Measurements from ENCODE around the gene NAP1L1. TPM values are rescaled to one million over a fixed set of nuclear protein-coding genes. Genes with fewer than 3 reads are reported as not detected.

NAP1L1 gene
- total and polyA plus RNA-seq, 2 experiments from 2014 or later: 658 to 996 TPM

DNA sequence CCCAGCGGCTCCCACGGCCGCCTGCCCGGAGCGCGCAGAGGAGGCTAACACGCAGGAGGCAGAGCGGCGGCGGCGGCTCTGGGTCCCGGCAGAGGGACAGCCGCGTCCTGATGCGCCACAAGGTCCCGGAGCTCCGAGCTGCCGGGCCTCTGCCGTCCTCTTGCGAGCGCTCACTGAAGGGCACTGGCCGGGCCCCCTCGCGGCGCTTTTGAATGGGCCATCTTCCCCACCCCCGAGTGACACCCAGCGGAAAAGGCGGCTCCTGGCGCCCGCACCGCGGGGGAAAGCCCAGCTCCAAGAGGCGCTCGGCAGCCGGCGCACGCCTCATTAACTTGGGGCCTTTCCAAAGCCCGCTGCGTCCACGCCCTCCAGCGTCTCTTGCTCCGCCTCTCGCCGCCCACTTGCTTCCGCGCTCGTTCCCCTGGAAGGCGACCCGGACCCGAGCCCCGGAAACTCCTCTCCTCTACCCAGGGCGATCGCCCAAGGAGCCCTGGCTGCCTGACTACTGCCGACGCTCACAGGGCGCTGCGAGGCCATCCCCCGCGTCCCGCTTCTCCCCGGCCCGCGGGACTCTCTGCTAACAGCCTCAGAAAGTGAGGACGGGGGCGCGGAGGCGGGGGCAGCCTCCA is 53.0 kb downstream of the NAP1L1 start, which contains the start of gene PHLDA1:
TSS of gene PHLDA1 (minus strand) at position 363 of the 629 bp plus-strand sequence.
- H3K27me3 ChIP-seq (ENCODE audit: insufficient read depth): peaks cover 16% of the 10 kb centered on the region

DNA sequence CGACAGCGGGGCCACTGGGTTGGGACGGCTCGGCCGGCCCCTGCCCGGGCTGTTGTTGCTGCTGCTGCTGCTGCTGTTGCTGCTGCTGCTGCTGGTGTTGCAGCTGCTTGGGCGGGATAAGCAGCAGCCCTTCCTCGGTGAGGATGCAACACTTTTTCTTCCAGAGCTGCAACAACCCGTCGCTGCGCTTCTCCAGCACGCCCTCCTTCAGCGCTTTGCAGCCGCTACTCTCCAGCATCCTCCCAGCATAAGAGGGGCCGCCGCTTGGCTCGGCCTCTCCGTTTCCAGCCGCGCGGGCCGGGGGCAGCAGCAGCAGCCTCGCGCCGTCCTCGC is 53.4 kb downstream of the NAP1L1 start:
- Histone ChIP-seq H3K36me3 (ENCODE audit: insufficient read depth) (peaks cover 3% of the 10 kb centered on the region; the same call in 1 of the 2 replicates), H3K4me1 (ENCODE audit: insufficient read depth) (peaks cover 29% of the 10 kb centered on the region), H3K9me2 (ENCODE audit: insufficient read depth) (no peaks in the 10 kb centered on the region), H3K27me3 (ENCODE audit: insufficient read depth) (peaks cover 16% of the 10 kb centered on the region), H4K20me1 (replicated peaks; ENCODE audit: insufficient read depth) (no peaks in the 10 kb centered on the region), H3F3A (replicated peaks; ENCODE audit: low read depth) (no peaks in the 10 kb centered on the region), H3K79me2 (replicated peaks; ENCODE audit: insufficient read depth) (peaks cover 17% of the 10 kb centered on the region), H2AFZ (no peak overlapping the region), H3K4me2 (peak overlapping the region; percentile 77), H3K27ac (ENCODE audit: low read depth) (no peak overlapping the region), H3K4me3 (peak overlapping the region; percentile 80)
- H3K9me3 Mint-ChIP-seq: peaks cover 3% of the 10 kb centered on the region; the same call in 1 of the 3 replicates
- peak; percentile 24 for ATAC-seq
- no peak overlapping the region for H3K27ac Mint-ChIP-seq
- peaks cover 38% of the 10 kb centered on the region for H3K4me1 Mint-ChIP-seq
- H3K27me3 Mint-ChIP-seq (ENCODE audit: insufficient read depth, low read depth, poor library complexity): peaks cover 9% of the 10 kb centered on the region
- H3K36me3 Mint-ChIP-seq (ENCODE audit: low read depth): peaks cover 31% of the 10 kb centered on the region
- no peak for DNase-seq (ENCODE audit: low spot score)
- peak overlapping the region; percentile 94 for H3K4me3 Mint-ChIP-seq
- TF ChIP-seq, protein P1, sequence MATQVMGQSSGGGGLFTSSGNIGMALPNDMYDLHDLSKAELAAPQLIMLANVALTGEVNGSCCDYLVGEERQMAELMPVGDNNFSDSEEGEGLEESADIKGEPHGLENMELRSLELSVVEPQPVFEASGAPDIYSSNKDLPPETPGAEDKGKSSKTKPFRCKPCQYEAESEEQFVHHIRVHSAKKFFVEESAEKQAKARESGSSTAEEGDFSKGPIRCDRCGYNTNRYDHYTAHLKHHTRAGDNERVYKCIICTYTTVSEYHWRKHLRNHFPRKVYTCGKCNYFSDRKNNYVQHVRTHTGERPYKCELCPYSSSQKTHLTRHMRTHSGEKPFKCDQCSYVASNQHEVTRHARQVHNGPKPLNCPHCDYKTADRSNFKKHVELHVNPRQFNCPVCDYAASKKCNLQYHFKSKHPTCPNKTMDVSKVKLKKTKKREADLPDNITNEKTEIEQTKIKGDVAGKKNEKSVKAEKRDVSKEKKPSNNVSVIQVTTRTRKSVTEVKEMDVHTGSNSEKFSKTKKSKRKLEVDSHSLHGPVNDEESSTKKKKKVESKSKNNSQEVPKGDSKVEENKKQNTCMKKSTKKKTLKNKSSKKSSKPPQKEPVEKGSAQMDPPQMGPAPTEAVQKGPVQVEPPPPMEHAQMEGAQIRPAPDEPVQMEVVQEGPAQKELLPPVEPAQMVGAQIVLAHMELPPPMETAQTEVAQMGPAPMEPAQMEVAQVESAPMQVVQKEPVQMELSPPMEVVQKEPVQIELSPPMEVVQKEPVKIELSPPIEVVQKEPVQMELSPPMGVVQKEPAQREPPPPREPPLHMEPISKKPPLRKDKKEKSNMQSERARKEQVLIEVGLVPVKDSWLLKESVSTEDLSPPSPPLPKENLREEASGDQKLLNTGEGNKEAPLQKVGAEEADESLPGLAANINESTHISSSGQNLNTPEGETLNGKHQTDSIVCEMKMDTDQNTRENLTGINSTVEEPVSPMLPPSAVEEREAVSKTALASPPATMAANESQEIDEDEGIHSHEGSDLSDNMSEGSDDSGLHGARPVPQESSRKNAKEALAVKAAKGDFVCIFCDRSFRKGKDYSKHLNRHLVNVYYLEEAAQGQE (IDR thresholded peaks at IDR 0.05; ENCODE audit: unreplicated experiment): no peak
- TF ChIP-seq NANOG (IDR thresholded peaks at IDR 0.05; ENCODE audit: borderline replicate concordance) (no peak), ZNF331 (CRISPR knock-in tag; IDR thresholded peaks at IDR 0.05; ENCODE audit: low read depth) (no peak), EZH2phosphoT487 (IDR thresholded peaks at IDR 0.05; ENCODE audit: unreplicated experiment) (no peak), STAT1 (IDR thresholded peaks at IDR 0.05; ENCODE audit: unreplicated experiment) (no peak), JUNB (IDR thresholded peaks at IDR 0.05; ENCODE audit: unreplicated experiment) (no peak)
- TF ChIP-seq, protein P2, sequence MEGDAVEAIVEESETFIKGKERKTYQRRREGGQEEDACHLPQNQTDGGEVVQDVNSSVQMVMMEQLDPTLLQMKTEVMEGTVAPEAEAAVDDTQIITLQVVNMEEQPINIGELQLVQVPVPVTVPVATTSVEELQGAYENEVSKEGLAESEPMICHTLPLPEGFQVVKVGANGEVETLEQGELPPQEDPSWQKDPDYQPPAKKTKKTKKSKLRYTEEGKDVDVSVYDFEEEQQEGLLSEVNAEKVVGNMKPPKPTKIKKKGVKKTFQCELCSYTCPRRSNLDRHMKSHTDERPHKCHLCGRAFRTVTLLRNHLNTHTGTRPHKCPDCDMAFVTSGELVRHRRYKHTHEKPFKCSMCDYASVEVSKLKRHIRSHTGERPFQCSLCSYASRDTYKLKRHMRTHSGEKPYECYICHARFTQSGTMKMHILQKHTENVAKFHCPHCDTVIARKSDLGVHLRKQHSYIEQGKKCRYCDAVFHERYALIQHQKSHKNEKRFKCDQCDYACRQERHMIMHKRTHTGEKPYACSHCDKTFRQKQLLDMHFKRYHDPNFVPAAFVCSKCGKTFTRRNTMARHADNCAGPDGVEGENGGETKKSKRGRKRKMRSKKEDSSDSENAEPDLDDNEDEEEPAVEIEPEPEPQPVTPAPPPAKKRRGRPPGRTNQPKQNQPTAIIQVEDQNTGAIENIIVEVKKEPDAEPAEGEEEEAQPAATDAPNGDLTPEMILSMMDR (conservative IDR thresholded peaks at IDR 0.05; ENCODE audit: low read depth in 2 of 2): no peak

More for the DNA sequence above, 53.0 kb downstream of the NAP1L1 start, which contains the start of gene PHLDA1:
- peaks cover 3% of the 10 kb centered on the region; the same call in 1 of the 3 replicates for H3K9me3 Mint-ChIP-seq
- peak; percentile 72 for ATAC-seq
- H3K4me1 Mint-ChIP-seq: peaks cover 36% of the 10 kb centered on the region
- Histone ChIP-seq H3K4me3 (peak within 1 kb of the TSS; percentile 80), H4K20me1 (replicated peaks; ENCODE audit: insufficient read depth) (no peaks in the 10 kb centered on the region), H3K36me3 (ENCODE audit: insufficient read depth) (peaks cover 3% of the 10 kb centered on the region; the same call in 1 of the 2 replicates), H2AFZ (peak within 1 kb of the TSS; percentile 0; the same call in 1 of the 2 replicates), H3K27ac (ENCODE audit: low read depth) (peak within 1 kb of the TSS; percentile 80), H3K9me2 (ENCODE audit: insufficient read depth) (no peaks in the 10 kb centered on the region), H3F3A (replicated peaks; ENCODE audit: low read depth) (no peaks in the 10 kb centered on the region), H3K4me1 (ENCODE audit: insufficient read depth) (peaks cover 26% of the 10 kb centered on the region), H3K4me2 (peak within 1 kb of the TSS; percentile 77), H3K79me2 (replicated peaks; ENCODE audit: insufficient read depth) (peaks cover 17% of the 10 kb centered on the region)
- H3K4me3 Mint-ChIP-seq: peak within 1 kb of the TSS; percentile 94
- peak; percentile 93 for DNase-seq (ENCODE audit: low spot score)
- H3K36me3 Mint-ChIP-seq (ENCODE audit: low read depth): peaks cover 30% of the 10 kb centered on the region
- H3K27ac Mint-ChIP-seq: peak within 1 kb of the TSS; percentile 90
- TF ChIP-seq, protein P2 (conservative IDR thresholded peaks at IDR 0.05; ENCODE audit: low read depth in 2 of 2): peak in 1 of 2 experiments; percentile 56; a peak in 3 of 4 replicates
- no peak for TF ChIP-seq ZNF331 (CRISPR knock-in tag; IDR thresholded peaks at IDR 0.05; ENCODE audit: low read depth)
- TF ChIP-seq POLR2AphosphoS5 (IDR thresholded peaks at IDR 0.05; ENCODE audit: low read depth): peak; percentile 59
- TF ChIP-seq, protein P1 (IDR thresholded peaks at IDR 0.05; ENCODE audit: unreplicated experiment): peak; percentile 19
- no peak for TF ChIP-seq EZH2 (IDR thresholded peaks at IDR 0.05; ENCODE audit: low read depth, unreplicated experiment)
- peaks cover 9% of the 10 kb centered on the region for H3K27me3 Mint-ChIP-seq (ENCODE audit: insufficient read depth, low read depth, poor library complexity)
